ENCODE results near the gene EML4. TPM values are rescaled to one million over a fixed set of nuclear protein-coding genes. Genes with fewer than 3 reads are reported as not detected.
A peak's percentile ranks its signal among the peaks of the same experiment; 100 is the strongest.

The EML4 gene
- total and polyA plus RNA-seq, 2 donors from 2014 or later: 13.0 to 53.6 TPM

DNA sequence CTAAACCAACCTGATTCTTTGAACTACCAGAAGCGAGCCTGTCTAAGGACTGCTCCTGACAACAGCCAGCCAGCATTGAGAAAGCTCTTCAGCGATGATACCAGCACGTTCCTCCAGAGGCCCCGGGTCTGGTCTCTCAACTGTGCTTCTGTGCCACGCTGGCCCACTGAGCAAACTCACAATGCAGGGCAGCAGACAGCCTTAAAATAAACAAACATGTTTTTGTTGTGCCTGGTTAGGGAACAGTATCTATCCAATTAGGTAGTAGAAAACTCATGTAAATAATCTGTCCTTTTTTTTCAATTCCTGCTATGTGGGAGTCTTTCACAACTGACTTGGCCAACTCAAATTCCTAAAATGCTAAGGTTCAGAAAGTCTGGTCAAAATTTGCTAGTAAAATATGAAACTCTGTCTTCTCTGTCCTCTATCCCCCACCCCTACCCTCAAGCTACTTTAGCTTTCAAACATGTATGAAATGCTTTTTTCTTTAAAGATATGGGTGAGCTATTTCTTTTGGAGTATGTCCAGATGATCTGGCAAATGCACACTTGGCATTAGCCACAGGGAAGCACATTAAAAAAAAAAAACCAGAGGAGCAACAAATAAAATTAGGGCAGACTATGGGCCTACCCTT lies 21.4 kb upstream of the EML4 start:
- H3K27ac ChIP-seq (ENCODE audit: low read depth in 2 of 2, low read length in 2 of 2): peak overlapping the region in 1 of 2 donors; percentile 63
- no peak for FAIRE-seq
- peak in 1 of 5 donors; percentile 60 for DNase-seq

DNA sequence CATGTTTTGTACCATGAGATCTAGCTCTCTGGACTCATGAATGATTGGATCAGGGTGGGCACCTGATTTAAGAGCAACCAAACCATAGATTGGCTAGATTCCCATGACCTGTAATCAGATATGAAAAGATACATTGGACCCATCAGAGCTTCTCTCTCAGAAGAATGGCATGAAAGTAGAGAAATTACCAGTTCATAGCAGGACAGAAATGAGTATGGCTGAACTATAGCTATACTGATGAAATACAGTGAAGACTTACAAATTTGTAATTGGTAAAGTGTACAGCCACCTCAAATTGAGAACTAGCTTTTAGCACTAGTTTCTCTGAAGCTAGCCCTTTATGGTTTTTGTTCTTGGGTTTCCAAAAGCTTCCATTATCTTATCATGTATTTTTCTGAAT lies 19.0 kb upstream of the EML4 start:
- FAIRE-seq: no peak

More for the DNA sequence above, 21.4 kb upstream of the EML4 start:
- H3K27me3 ChIP-seq (ENCODE audit: control insufficient read depth, insufficient read depth, low read length): no peaks in the 10 kb centered on the region
- peaks cover 4 to 10% (median 5%) of the 10 kb centered on the region in 3 donors for H3K4me1 ChIP-seq (ENCODE audit: control insufficient read depth in 2 of 3, insufficient read depth in 2 of 3, low read depth in 1 of 3, low read length in 3 of 3)
- no peak for TF ChIP-seq CTCF (IDR thresholded peaks at IDR 0.05; ENCODE audit: borderline replicate concordance, extremely low read depth, insufficient read depth)
- H3K9ac ChIP-seq (ENCODE audit: low read length in 3 of 3): peak overlapping the region in 1 of 3 donors; percentile 43
- intact Hi-C loops (cut with DNase I): no loop called here
- no peaks in the 10 kb centered on the region for H3K36me3 ChIP-seq (ENCODE audit: control insufficient read depth in 2 of 3, insufficient read depth in 3 of 3, low read length in 3 of 3)
- H3K4me3 ChIP-seq (ENCODE audit: low read length in 3 of 3): no peak overlapping the region
- H3K9me3 ChIP-seq (ENCODE audit: control insufficient read depth in 2 of 3, insufficient read depth in 1 of 3, low read length in 3 of 3): no peaks in the 10 kb centered on the region

GRCh38 chr2:42153944-42154581 lies 15.1 kb upstream of the EML4 start:
- H3K4me1 ChIP-seq (ENCODE audit: control insufficient read depth in 2 of 3, insufficient read depth in 2 of 3, low read depth in 1 of 3, low read length in 3 of 3): no peaks in the 10 kb centered on the region
- H3K9ac ChIP-seq (ENCODE audit: low read length in 3 of 3): no peak overlapping the region
- TF ChIP-seq CTCF (IDR thresholded peaks at IDR 0.05; ENCODE audit: borderline replicate concordance, extremely low read depth, insufficient read depth): no peak
- intact Hi-C loops (cut with DNase I): no loop called here
- DNase-seq (peak in 2 of 5 donors; percentile 28 to 51), FAIRE-seq (no peak)
- H3K27me3 ChIP-seq (ENCODE audit: control insufficient read depth, insufficient read depth, low read length): no peaks in the 10 kb centered on the region
- H3K9me3 ChIP-seq (ENCODE audit: control insufficient read depth in 2 of 3, insufficient read depth in 1 of 3, low read length in 3 of 3): no peaks in the 10 kb centered on the region
- H3K27ac ChIP-seq (ENCODE audit: low read depth in 2 of 2, low read length in 2 of 2): no peak overlapping the region
- H3K36me3 ChIP-seq (ENCODE audit: control insufficient read depth in 2 of 3, insufficient read depth in 3 of 3, low read length in 3 of 3): no peaks in the 10 kb centered on the region
- H3K4me3 ChIP-seq (ENCODE audit: low read length in 3 of 3): no peak overlapping the region

More for the DNA sequence above, 19.0 kb upstream of the EML4 start:
- Histone ChIP-seq H3K4me3 (ENCODE audit: low read length in 3 of 3) (no peak overlapping the region), H3K4me1 (ENCODE audit: control insufficient read depth in 2 of 3, insufficient read depth in 2 of 3, low read depth in 1 of 3, low read length in 3 of 3) (peaks cover 2 to 10% (median 2%) of the 10 kb centered on the region in 3 donors), H3K27ac (ENCODE audit: low read depth in 2 of 2, low read length in 2 of 2) (no peak overlapping the region), H3K9me3 (ENCODE audit: control insufficient read depth in 2 of 3, insufficient read depth in 1 of 3, low read length in 3 of 3) (no peaks in the 10 kb centered on the region), H3K27me3 (ENCODE audit: control insufficient read depth, insufficient read depth, low read length) (no peaks in the 10 kb centered on the region), H3K36me3 (ENCODE audit: control insufficient read depth in 2 of 3, insufficient read depth in 3 of 3, low read length in 3 of 3) (no peaks in the 10 kb centered on the region), H3K9ac (ENCODE audit: low read length in 3 of 3) (no peak overlapping the region)
- DNase-seq: no peak
- intact Hi-C loops (cut with DNase I): no loop called here
- TF ChIP-seq CTCF (IDR thresholded peaks at IDR 0.05; ENCODE audit: borderline replicate concordance, extremely low read depth, insufficient read depth): no peak
